ENCODE data around the gene HCAR3.

HCAR3 gene

DNA sequence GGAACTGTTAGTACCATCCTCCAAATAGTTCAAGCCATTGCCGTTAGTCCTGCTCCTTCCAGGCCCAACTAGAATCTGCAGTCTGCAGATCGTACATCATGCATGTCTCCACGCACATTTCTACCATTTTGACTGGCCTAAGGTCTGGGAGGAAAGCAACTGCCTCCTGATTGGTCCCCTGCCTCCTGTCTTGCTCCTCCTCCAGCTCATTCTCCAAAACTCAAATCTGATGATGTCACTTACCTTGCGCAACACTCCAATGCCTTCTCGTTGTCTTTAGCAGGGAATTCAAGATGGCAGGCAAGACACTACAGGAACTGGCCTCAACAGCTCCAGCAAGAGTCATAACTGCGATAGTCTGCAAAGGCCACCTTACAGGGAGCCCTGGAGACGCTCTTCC is 23.7 kb upstream of the HCAR3 start:
- no peaks in the 10 kb centered on the region for H3K9me3 ChIP-seq (ENCODE audit: control insufficient read depth in 1 of 2, low read length in 2 of 2)
- H3K4me1 ChIP-seq (ENCODE audit: control insufficient read depth in 1 of 2, insufficient read depth in 2 of 2, low read length in 2 of 2) = no peaks in the 10 kb centered on the region
- H3K27me3 ChIP-seq (ENCODE audit: control insufficient read depth in 1 of 2, insufficient read depth in 2 of 2, low read length in 2 of 2) = no peaks in the 10 kb centered on the region
- no peak overlapping the region for H3K27ac ChIP-seq (ENCODE audit: low read depth, low read length)
- H3K4me3 ChIP-seq (ENCODE audit: low read depth in 1 of 2, low read length in 2 of 2) = no peak overlapping the region
- H3K9ac ChIP-seq (ENCODE audit: low read depth in 1 of 2, low read length in 2 of 2) = no peak overlapping the region
- no peaks in the 10 kb centered on the region for H3K36me3 ChIP-seq (ENCODE audit: control insufficient read depth in 1 of 2, insufficient read depth in 2 of 2, low read length in 2 of 2)

DNA sequence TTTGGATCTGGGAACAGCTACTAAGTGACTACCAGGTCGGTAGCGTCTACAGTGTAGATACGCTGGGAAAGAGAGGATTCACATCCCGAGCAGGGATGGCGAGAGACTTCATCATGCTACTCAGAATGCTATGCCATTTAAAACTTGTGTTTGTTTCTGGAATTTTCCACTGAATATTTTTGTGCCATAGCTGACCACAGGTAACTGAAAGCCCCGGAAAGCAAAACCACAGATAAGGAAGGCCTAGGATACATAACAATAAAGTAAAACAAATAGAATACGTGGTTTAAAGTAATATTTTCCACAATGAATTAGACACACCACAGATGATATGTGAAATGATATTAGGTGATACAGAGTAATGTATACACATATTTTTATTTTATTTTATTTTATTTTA is 22.0 kb upstream of the HCAR3 start:
- Histone ChIP-seq H3K27ac (ENCODE audit: low read depth, low read length) (no peak overlapping the region), H3K9me3 (ENCODE audit: control insufficient read depth in 1 of 2, low read length in 2 of 2) (no peaks in the 10 kb centered on the region), H3K4me3 (ENCODE audit: low read depth in 1 of 2, low read length in 2 of 2) (no peak overlapping the region), H3K4me1 (ENCODE audit: control insufficient read depth in 1 of 2, insufficient read depth in 2 of 2, low read length in 2 of 2) (no peaks in the 10 kb centered on the region), H3K9ac (ENCODE audit: low read depth in 1 of 2, low read length in 2 of 2) (no peak overlapping the region), H3K36me3 (ENCODE audit: control insufficient read depth in 1 of 2, insufficient read depth in 2 of 2, low read length in 2 of 2) (no peaks in the 10 kb centered on the region), H3K27me3 (ENCODE audit: control insufficient read depth in 1 of 2, insufficient read depth in 2 of 2, low read length in 2 of 2) (no peaks in the 10 kb centered on the region)

DNA sequence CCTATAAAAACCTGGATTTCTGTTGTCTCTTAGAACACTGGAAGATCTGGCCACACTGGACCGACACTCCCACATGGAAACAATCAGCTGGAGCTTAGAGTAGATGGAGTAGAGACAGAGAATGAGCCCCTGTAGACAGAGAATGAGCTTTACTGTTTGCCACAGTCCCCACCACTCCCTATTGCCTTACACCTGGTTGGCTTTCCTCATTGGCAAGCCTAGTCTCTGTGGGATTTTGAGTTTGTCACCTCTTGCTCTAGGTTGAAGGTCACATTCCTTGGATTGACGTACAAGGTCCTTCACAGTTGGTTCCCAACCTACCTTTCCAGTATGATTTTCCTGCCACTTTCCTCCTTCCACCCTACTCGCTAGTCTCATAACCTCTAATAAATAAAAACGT is 16.0 kb upstream of the HCAR3 start:
- no peak overlapping the region for H3K9ac ChIP-seq (ENCODE audit: low read depth in 1 of 2, low read length in 2 of 2)
- no peaks in the 10 kb centered on the region for H3K27me3 ChIP-seq (ENCODE audit: control insufficient read depth in 1 of 2, insufficient read depth in 2 of 2, low read length in 2 of 2)
- H3K36me3 ChIP-seq (ENCODE audit: control insufficient read depth in 1 of 2, insufficient read depth in 2 of 2, low read length in 2 of 2) = no peaks in the 10 kb centered on the region
- H3K27ac ChIP-seq (ENCODE audit: low read depth, low read length) = no peak overlapping the region
- H3K9me3 ChIP-seq (ENCODE audit: control insufficient read depth in 1 of 2, low read length in 2 of 2) = no peaks in the 10 kb centered on the region
- no peaks in the 10 kb centered on the region for H3K4me1 ChIP-seq (ENCODE audit: control insufficient read depth in 1 of 2, insufficient read depth in 2 of 2, low read length in 2 of 2)
- no peak overlapping the region for H3K4me3 ChIP-seq (ENCODE audit: low read depth in 1 of 2, low read length in 2 of 2)

DNA sequence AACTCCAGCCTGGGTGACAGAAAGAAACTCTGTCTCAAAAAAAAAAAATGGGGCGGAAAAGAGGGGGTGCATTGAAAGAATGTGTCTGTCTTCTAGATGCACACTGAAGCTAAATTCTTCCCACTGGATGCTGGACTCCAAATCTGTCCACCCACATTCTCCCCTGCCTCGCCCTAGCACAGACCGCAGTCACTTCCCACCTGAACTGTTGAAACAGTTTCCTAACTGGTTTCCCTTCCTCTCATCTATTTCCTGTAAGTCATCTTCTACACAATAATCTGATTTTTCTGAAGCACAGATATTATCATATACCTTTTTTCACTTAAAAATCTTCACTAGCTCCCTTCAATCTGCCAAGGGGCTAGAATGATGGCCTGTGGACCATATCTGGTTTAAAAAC is 15.6 kb upstream of the HCAR3 start:
- H3K27ac ChIP-seq (ENCODE audit: low read depth, low read length) = no peak overlapping the region
- no peaks in the 10 kb centered on the region for H3K9me3 ChIP-seq (ENCODE audit: control insufficient read depth in 1 of 2, low read length in 2 of 2)
- no peaks in the 10 kb centered on the region for H3K4me1 ChIP-seq (ENCODE audit: control insufficient read depth in 1 of 2, insufficient read depth in 2 of 2, low read length in 2 of 2)
- H3K27me3 ChIP-seq (ENCODE audit: control insufficient read depth in 1 of 2, insufficient read depth in 2 of 2, low read length in 2 of 2) = no peaks in the 10 kb centered on the region
- no peak overlapping the region for H3K4me3 ChIP-seq (ENCODE audit: low read depth in 1 of 2, low read length in 2 of 2)
- H3K9ac ChIP-seq (ENCODE audit: low read depth in 1 of 2, low read length in 2 of 2) = no peak overlapping the region
- H3K36me3 ChIP-seq (ENCODE audit: control insufficient read depth in 1 of 2, insufficient read depth in 2 of 2, low read length in 2 of 2) = no peaks in the 10 kb centered on the region

DNA sequence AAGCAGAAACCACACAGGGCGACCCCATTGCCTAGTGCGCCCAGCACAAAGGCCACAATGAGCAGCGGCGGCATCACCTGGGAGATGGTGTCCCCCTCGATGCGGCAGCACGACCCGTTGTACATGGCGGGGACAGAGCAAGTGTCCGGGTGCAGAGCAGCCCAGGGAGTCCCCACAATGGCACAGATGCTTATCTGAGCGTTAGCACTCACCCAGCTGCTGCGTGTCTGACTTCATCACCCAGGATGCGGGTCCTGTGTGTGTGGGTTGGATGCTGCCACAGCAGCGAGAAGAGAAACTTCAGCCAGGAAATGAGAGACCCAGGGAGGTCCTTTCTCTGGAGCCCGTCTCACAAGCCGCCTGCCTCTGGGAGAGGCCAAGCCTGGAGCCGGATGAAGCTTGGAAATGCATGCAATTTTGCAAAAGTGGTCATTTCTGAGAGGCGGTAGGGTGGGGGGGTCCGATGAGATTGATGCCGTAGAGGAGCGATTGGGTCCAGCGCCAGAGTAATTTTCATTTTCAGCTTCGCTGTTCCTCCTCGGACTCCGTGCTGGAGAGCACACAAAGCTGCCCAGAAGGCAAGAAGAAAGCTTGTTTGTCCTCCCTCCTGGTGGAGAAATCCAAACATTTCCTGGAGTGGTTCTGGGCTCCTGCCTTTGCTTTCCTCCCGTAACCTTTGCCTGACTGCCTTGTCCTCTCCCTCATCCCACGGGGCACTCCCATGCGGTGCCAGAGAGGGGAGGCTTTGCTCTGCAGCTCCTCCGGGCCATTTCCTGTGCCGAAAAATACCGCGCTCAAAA is 13.8 kb upstream of the HCAR3 start, which contains the start of gene HCAR1:
Gene HCAR1, minus strand, starts transcription at position 630 of the 800 bp plus-strand sequence. Its CDS starts 505 bp downstream, at position 125.
- no peaks in the 10 kb centered on the region for H3K4me1 ChIP-seq (ENCODE audit: control insufficient read depth in 1 of 2, insufficient read depth in 2 of 2, low read length in 2 of 2)
- peak within 1 kb of the TSS; percentile 28 to 48 for H3K4me3 ChIP-seq (ENCODE audit: low read depth in 1 of 2, low read length in 2 of 2)
- H3K36me3 ChIP-seq (ENCODE audit: control insufficient read depth in 1 of 2, insufficient read depth in 2 of 2, low read length in 2 of 2) = no peaks in the 10 kb centered on the region
- H3K9ac ChIP-seq (ENCODE audit: low read depth in 1 of 2, low read length in 2 of 2) = no peak within 1 kb of the TSS
- H3K27me3 ChIP-seq (ENCODE audit: control insufficient read depth in 1 of 2, insufficient read depth in 2 of 2, low read length in 2 of 2) = no peaks in the 10 kb centered on the region
- no peaks in the 10 kb centered on the region for H3K9me3 ChIP-seq (ENCODE audit: control insufficient read depth in 1 of 2, low read length in 2 of 2)
- H3K27ac ChIP-seq (ENCODE audit: low read depth, low read length) = no peak within 1 kb of the TSS

DNA sequence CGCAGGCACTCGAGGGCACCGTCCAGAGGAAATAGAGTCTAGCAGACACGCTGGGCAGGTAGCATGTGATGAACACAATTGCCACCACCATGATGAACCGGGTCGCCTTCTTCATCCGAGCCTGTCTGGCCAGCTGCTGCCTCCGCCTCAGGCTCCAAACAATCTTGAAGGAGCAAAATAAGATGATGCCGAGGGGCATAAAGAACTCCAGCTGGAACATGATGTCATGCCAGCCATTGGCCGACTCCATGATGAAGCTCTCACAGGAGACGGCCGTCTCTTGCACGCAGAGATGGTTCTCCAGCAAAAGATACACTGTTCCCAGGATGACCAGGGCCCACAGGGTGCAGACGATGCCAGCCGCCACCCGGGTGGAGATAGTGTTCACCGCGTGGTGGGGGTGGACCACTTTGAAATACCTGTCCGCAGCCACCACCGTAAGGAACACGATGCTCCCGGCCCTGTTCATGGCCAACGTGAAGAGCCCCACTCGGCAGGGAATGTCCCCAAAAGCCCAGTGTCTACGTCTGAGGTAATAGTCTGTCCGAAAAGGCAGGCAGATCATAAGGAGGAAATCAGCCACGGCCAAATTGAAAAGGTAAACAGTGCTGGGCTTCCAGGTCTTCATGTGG is 13.1 kb upstream of the HCAR3 start:
- no peaks in the 10 kb centered on the region for H3K9me3 ChIP-seq (ENCODE audit: control insufficient read depth in 1 of 2, low read length in 2 of 2)
- H3K27ac ChIP-seq (ENCODE audit: low read depth, low read length) = no peak overlapping the region
- no peaks in the 10 kb centered on the region for H3K36me3 ChIP-seq (ENCODE audit: control insufficient read depth in 1 of 2, insufficient read depth in 2 of 2, low read length in 2 of 2)
- H3K4me3 ChIP-seq (ENCODE audit: low read depth in 1 of 2, low read length in 2 of 2) = no peak overlapping the region
- H3K9ac ChIP-seq (ENCODE audit: low read depth in 1 of 2, low read length in 2 of 2) = no peak overlapping the region
- H3K27me3 ChIP-seq (ENCODE audit: control insufficient read depth in 1 of 2, insufficient read depth in 2 of 2, low read length in 2 of 2) = no peaks in the 10 kb centered on the region
- no peaks in the 10 kb centered on the region for H3K4me1 ChIP-seq (ENCODE audit: control insufficient read depth in 1 of 2, insufficient read depth in 2 of 2, low read length in 2 of 2)

DNA sequence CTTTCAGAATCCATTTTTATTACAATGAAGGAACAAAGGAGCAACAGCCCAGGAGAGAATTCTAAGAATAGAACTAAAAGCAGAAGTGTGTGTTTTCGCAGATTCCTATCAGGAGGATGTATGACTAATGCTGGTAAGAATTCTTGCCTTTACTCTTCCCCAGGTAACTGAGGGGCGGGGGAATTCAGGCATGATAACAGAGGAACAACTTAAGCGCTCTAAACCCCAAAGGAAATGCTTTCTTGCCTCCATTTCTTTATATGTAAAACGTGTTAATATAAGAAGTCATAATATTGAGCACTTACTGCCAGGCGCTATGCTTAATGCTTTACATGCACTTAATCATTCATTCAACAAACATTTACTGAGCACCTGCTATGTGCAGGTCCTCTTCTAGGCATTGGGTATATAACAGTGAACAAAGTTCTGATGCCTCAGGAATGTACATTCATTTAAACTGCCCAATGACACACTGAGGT is 9.5 kb upstream of the HCAR3 start:
- Histone ChIP-seq H3K9ac (ENCODE audit: low read depth in 1 of 2, low read length in 2 of 2) (no peak overlapping the region), H3K4me1 (ENCODE audit: control insufficient read depth in 1 of 2, insufficient read depth in 2 of 2, low read length in 2 of 2) (peaks cover 1 to 3% of the 10 kb centered on the region in 2 donors), H3K36me3 (ENCODE audit: control insufficient read depth in 1 of 2, insufficient read depth in 2 of 2, low read length in 2 of 2) (no peaks in the 10 kb centered on the region), H3K9me3 (ENCODE audit: control insufficient read depth in 1 of 2, low read length in 2 of 2) (no peaks in the 10 kb centered on the region), H3K27ac (ENCODE audit: low read depth, low read length) (no peak overlapping the region), H3K27me3 (ENCODE audit: control insufficient read depth in 1 of 2, insufficient read depth in 2 of 2, low read length in 2 of 2) (no peaks in the 10 kb centered on the region), H3K4me3 (ENCODE audit: low read depth in 1 of 2, low read length in 2 of 2) (no peak overlapping the region)

DNA sequence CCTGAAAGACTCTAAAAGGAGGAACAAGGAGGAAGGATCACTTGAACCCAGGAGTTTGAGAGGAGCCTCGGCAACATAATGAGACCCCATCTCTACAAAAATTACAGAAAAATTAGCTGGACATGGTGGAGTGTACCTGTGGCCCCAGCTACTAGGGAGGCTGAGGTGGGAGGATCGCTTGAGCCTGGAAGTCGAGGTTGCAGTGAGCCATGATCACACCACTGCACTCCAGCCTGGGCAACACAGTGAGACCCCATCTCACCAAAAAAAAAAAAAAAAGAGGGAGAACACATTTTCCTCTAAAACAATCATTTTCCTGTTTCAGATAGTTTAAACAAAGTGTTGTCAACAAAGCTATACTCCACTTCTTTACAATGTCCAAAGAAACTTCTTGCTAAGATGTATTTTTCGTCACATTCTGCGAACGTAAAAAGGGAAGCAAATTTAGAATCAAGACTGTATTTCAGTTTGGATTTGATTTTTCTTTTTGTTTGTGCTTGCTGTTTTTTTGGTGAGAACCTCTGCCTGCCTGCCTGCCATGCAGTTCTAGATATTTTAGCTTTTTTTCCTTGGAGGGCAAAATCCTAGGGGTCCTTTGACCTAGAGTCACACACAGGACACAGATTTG is 9.0 kb upstream of the HCAR3 start:
- Histone ChIP-seq H3K9me3 (ENCODE audit: control insufficient read depth in 1 of 2, low read length in 2 of 2) (no peaks in the 10 kb centered on the region), H3K4me1 (ENCODE audit: control insufficient read depth in 1 of 2, insufficient read depth in 2 of 2, low read length in 2 of 2) (peaks cover 3 to 4% of the 10 kb centered on the region in 2 donors), H3K4me3 (ENCODE audit: low read depth in 1 of 2, low read length in 2 of 2) (no peak overlapping the region), H3K9ac (ENCODE audit: low read depth in 1 of 2, low read length in 2 of 2) (no peak overlapping the region), H3K27ac (ENCODE audit: low read depth, low read length) (no peak overlapping the region), H3K36me3 (ENCODE audit: control insufficient read depth in 1 of 2, insufficient read depth in 2 of 2, low read length in 2 of 2) (no peaks in the 10 kb centered on the region), H3K27me3 (ENCODE audit: control insufficient read depth in 1 of 2, insufficient read depth in 2 of 2, low read length in 2 of 2) (no peaks in the 10 kb centered on the region)

DNA sequence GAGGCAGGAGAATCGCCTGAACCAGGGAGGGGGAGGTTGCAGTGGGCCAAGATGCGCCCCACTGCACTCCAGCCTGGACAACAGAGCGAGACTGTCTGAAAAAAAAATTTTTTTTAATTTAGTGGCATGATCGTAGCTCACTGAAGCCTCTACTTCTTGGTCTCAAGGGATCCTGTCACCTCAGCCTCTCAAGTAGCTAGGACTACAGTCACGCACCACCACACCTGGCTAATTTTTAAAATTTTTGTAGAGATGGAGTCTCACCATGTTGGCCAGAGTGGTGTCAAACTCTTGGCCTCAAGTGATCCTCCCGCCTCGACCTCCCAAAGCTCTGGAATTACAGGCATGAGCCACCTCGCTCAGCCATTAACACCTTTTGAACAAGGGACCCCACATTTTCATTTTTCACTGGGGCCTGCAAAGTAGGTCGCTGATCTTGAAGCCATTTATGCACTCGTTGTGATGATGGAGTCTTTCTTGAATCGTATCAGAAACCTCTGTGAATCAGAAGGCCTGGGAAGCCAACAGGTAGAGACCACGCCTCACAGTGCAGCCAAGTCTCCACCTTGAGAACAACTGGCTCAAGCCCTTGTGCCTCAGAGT is 8.1 kb upstream of the HCAR3 start:
- Histone ChIP-seq H3K4me1 (ENCODE audit: control insufficient read depth in 1 of 2, insufficient read depth in 2 of 2, low read length in 2 of 2) (peaks cover 3 to 4% of the 10 kb centered on the region in 2 donors), H3K4me3 (ENCODE audit: low read depth in 1 of 2, low read length in 2 of 2) (no peak overlapping the region), H3K36me3 (ENCODE audit: control insufficient read depth in 1 of 2, insufficient read depth in 2 of 2, low read length in 2 of 2) (no peaks in the 10 kb centered on the region), H3K9ac (ENCODE audit: low read depth in 1 of 2, low read length in 2 of 2) (no peak overlapping the region), H3K27ac (ENCODE audit: low read depth, low read length) (no peak overlapping the region), H3K27me3 (ENCODE audit: control insufficient read depth in 1 of 2, insufficient read depth in 2 of 2, low read length in 2 of 2) (no peaks in the 10 kb centered on the region), H3K9me3 (ENCODE audit: control insufficient read depth in 1 of 2, low read length in 2 of 2) (no peaks in the 10 kb centered on the region)

DNA sequence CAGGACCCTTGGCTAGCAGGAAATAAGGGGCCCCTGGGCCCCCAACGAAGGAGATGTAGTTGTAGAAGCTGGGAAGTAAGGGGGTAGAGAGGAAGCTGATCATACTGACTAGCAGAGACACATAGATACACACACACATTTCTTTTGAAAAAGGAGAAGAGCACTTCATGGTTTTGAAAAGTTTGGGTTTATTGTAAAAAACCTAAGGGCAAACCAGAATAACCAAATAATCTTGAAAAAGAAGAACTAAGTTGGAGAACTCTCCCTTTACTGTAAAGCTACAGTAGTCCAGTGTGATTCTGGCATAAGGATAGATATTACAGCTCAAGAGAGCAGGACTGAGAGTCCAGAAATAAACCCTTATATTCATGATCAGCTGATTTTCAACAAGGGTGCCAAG is 5.8 kb upstream of the HCAR3 start:
- Histone ChIP-seq H3K36me3 (ENCODE audit: control insufficient read depth in 1 of 2, insufficient read depth in 2 of 2, low read length in 2 of 2) (no peaks in the 10 kb centered on the region), H3K9me3 (ENCODE audit: control insufficient read depth in 1 of 2, low read length in 2 of 2) (no peaks in the 10 kb centered on the region), H3K27ac (ENCODE audit: low read depth, low read length) (no peak overlapping the region), H3K27me3 (ENCODE audit: control insufficient read depth in 1 of 2, insufficient read depth in 2 of 2, low read length in 2 of 2) (no peaks in the 10 kb centered on the region), H3K9ac (ENCODE audit: low read depth in 1 of 2, low read length in 2 of 2) (no peak overlapping the region), H3K4me1 (ENCODE audit: control insufficient read depth in 1 of 2, insufficient read depth in 2 of 2, low read length in 2 of 2) (peaks cover 3 to 4% of the 10 kb centered on the region in 2 donors), H3K4me3 (ENCODE audit: low read depth in 1 of 2, low read length in 2 of 2) (no peak overlapping the region)

Measured in duodenal mucosa (tissue), 2 donors.